Activated naive CD8-positive, alpha-beta T cell treated with anti-CD3 and anti-CD28 coated beads, Interleukin-2, amount 10 ng/mL, durations not matched to agents 7 days and 5 days (primary cell): ENCODE data around the gene SEC61A1. TPM values are rescaled to one million over a fixed set of nuclear protein-coding genes. Genes with fewer than 3 reads are reported as not detected.
A peak's percentile ranks its signal among the peaks of the same experiment; 100 is the strongest.

Experiments
- ATAC-seq: fragments of 150-1000 bp; cut with Tn5 transposase; one replicate; pipeline ENCODE4 v1.10.0; 2021; ENCODE audit warnings: low read depth, moderate library complexity
- POLR2A ChIA-PET: fragments of 350-600 bp; sonication (Branson Sonifier 250); formaldehyde crosslinking; loops from one replicate; lab custom pipeline; 2021; ENCODE audit warnings: antibody characterized with exemption; lab: Charles Lee
- DNase-seq: peaks from one replicate; pipeline ENCODE4 v3.0.0; 2021
- H3K27ac Mint-ChIP-seq: one replicate; pipeline ENCODE4 v1.8.0; 2022; ENCODE audit warnings: mild to moderate bottlenecking, mixed read lengths
- H3K27me3 Mint-ChIP-seq: one replicate; pipeline ENCODE4 v1.8.0; 2022; ENCODE audit warnings: mild to moderate bottlenecking, moderate library complexity, mixed read lengths
- H3K36me3 Mint-ChIP-seq: one replicate; pipeline ENCODE4 v1.8.0; 2021; ENCODE audit warnings: mild to moderate bottlenecking, mixed read lengths
- H3K4me1 Mint-ChIP-seq: one replicate; pipeline ENCODE4 v1.8.0; 2021; ENCODE audit warnings: mixed read lengths
- H3K4me3 Mint-ChIP-seq: one replicate; pipeline ENCODE4 v1.8.0; 2022; ENCODE audit warnings: mild to moderate bottlenecking, moderate library complexity, mixed read lengths
- H3K9me3 Mint-ChIP-seq: one replicate; pipeline ENCODE4 v1.8.0; 2021; ENCODE audit warnings: mixed read lengths
- total RNA-seq, 2 experiments: library from RNA; stranded (reverse); gene quantifications; one replicate each; pipeline ENCODE4 v1.2.3, GENCODE V29; 2021

SEC61A1 gene
- total RNA-seq, 2 experiments from 2014 or later = 119 to 126 TPM

- no peak for DNase-seq
- Mint-ChIP-seq H3K4me3 (no peak overlapping the region), H3K27ac (no peak overlapping the region), H3K36me3 (peaks cover 12% of the 10 kb centered on the region), H3K9me3 (no peaks in the 10 kb centered on the region), H3K4me1 (peaks cover 14% of the 10 kb centered on the region), H3K27me3 (no peaks in the 10 kb centered on the region)
- POLR2A ChIA-PET = no interaction called here
- no peak for ATAC-seq
Measured at GRCh38 chr3:128091586-128091985, 39.3 kb downstream of the SEC61A1 start.

- Mint-ChIP-seq H3K4me3 (peak overlapping the region; percentile 26), H3K27me3 (no peaks in the 10 kb centered on the region), H3K4me1 (peaks cover 17% of the 10 kb centered on the region), H3K9me3 (no peaks in the 10 kb centered on the region), H3K27ac (peak overlapping the region; percentile 72), H3K36me3 (peaks cover 19% of the 10 kb centered on the region)
- POLR2A ChIA-PET = interaction anchor here (0.6 to 1.9 kb wide), 3 partner anchors 29 to 523 kb away, joined by 4 to 13 read pairs (median 9); partner anchors contain the start of gene RUVBL1
- DNase-seq (no peak), ATAC-seq (peak; percentile 83)
Measured at GRCh38 chr3:128094295-128095151, 42.3 kb downstream of the SEC61A1 start.

DNA sequence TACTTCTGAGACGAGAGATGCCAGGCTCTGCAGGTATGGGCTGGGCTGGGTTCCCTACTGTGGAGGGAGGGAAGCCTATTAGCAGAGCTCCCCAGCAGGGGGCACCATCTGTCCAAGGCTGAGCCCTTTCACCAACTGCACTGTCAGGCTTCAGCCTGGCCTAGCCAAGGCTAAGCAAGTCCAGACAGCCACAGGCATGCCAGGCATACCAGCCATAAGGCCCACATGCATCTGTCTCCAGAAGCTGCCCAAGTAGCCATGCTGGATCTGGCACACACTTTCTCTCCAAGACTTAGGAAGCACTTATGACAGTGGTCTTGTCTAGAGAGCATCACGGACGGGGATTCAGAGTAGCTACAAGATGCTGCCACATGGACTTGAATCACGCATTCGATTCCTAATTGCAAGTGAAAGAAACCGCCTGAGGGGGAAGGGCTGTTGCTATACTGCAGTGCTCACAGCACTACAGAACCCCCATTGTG, 43.0 kb downstream of the SEC61A1 start:
- H3K27me3 Mint-ChIP-seq = no peaks in the 10 kb centered on the region
- POLR2A ChIA-PET = interaction anchor here (1.3 to 1.9 kb wide), 2 partner anchors 28 to 523 kb away, joined by 4 to 13 read pairs; partner anchors contain the start of gene RUVBL1
- H3K9me3 Mint-ChIP-seq = no peaks in the 10 kb centered on the region

DNA sequence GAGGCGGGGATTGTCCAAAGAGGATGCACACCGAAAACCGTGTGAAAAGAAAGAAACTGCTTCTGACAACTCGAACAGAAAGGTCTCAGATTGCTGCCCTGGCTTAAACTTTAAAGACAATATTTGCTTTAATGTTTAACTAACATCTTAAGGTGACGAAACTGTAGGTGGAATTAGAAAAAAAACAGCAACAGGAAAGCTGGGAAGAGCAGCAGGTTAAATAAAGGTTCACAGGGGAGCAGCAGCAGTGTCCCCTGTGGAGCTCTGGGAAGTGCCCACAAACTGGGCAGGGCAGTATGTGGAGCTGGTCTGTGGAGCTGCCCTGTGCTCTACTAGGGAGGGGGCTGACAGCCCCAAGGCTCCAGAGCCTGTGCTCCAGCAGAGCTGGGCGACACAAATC, 46.0 kb downstream of the SEC61A1 start:
- ATAC-seq (no peak), DNase-seq (no peak)
- Mint-ChIP-seq H3K4me3 (no peak overlapping the region), H3K36me3 (peaks cover 13% of the 10 kb centered on the region), H3K27ac (no peak overlapping the region), H3K27me3 (no peaks in the 10 kb centered on the region), H3K4me1 (peaks cover 19% of the 10 kb centered on the region), H3K9me3 (no peaks in the 10 kb centered on the region)
- POLR2A ChIA-PET = no interaction called here

More for the DNA sequence above, 43.0 kb downstream of the SEC61A1 start:
- peaks cover 19% of the 10 kb centered on the region for H3K36me3 Mint-ChIP-seq
- peaks cover 19% of the 10 kb centered on the region for H3K4me1 Mint-ChIP-seq
- H3K4me3 Mint-ChIP-seq = peak overlapping the region; percentile 26
- peak overlapping the region; percentile 72 for H3K27ac Mint-ChIP-seq
- DNase-seq (peak; percentile 83), ATAC-seq (peak; percentile 95)

- POLR2A ChIA-PET = interaction anchor here (1.5 kb wide), 1 partner anchor 23 kb away, joined by 4 read pairs; the partner anchor contains the start of gene RUVBL1
- Mint-ChIP-seq H3K4me1 (peaks cover 9% of the 10 kb centered on the region), H3K36me3 (peaks cover 15% of the 10 kb centered on the region), H3K27ac (peak overlapping the region; percentile 22), H3K27me3 (no peaks in the 10 kb centered on the region), H3K9me3 (no peaks in the 10 kb centered on the region), H3K4me3 (no peak overlapping the region)
- DNase-seq (no peak), ATAC-seq (no peak)
Measured at GRCh38 chr3:128100161-128100560, 47.9 kb downstream of the SEC61A1 start.

GRCh38 chr3:128100638-128101037, 48.4 kb downstream of the SEC61A1 start:
- Mint-ChIP-seq H3K9me3 (no peaks in the 10 kb centered on the region), H3K27me3 (no peaks in the 10 kb centered on the region), H3K27ac (no peak overlapping the region), H3K4me3 (no peak overlapping the region), H3K4me1 (peaks cover 5% of the 10 kb centered on the region), H3K36me3 (peaks cover 15% of the 10 kb centered on the region)
- DNase-seq = no peak
- ATAC-seq = no peak
- POLR2A ChIA-PET = interaction anchor here (1.2 kb wide), 1 partner anchor 23 kb away, joined by 4 read pairs; the partner anchor contains the start of gene RUVBL1

- H3K9me3 Mint-ChIP-seq = no peaks in the 10 kb centered on the region
- POLR2A ChIA-PET = no interaction called here
- H3K36me3 Mint-ChIP-seq = peaks cover 13% of the 10 kb centered on the region
- ATAC-seq = no peak
- H3K27me3 Mint-ChIP-seq = no peaks in the 10 kb centered on the region
- peaks cover 5% of the 10 kb centered on the region for H3K4me1 Mint-ChIP-seq
- DNase-seq = no peak
- no peak overlapping the region for H3K4me3 Mint-ChIP-seq
- H3K27ac Mint-ChIP-seq = no peak overlapping the region
Measured at GRCh38 chr3:128103136-128103676, 51.0 kb downstream of the SEC61A1 start.

- no peak for ATAC-seq
- Mint-ChIP-seq H3K27ac (no peak overlapping the region), H3K27me3 (no peaks in the 10 kb centered on the region), H3K9me3 (no peaks in the 10 kb centered on the region), H3K4me1 (peaks cover 16% of the 10 kb centered on the region), H3K36me3 (peaks cover 24% of the 10 kb centered on the region), H3K4me3 (no peak overlapping the region)
- no peak for DNase-seq
- POLR2A ChIA-PET = no interaction called here
Measured at GRCh38 chr3:128107834-128108233, 55.6 kb downstream of the SEC61A1 start.

GRCh38 chr3:128111147-128111546, 58.9 kb downstream of the SEC61A1 start:
- Mint-ChIP-seq H3K27me3 (no peaks in the 10 kb centered on the region), H3K4me1 (peaks cover 27% of the 10 kb centered on the region), H3K36me3 (peaks cover 38% of the 10 kb centered on the region), H3K9me3 (no peaks in the 10 kb centered on the region), H3K4me3 (no peak overlapping the region), H3K27ac (peak overlapping the region; percentile 20)
- DNase-seq (no peak), ATAC-seq (no peak)
- POLR2A ChIA-PET = no interaction called here

DNA sequence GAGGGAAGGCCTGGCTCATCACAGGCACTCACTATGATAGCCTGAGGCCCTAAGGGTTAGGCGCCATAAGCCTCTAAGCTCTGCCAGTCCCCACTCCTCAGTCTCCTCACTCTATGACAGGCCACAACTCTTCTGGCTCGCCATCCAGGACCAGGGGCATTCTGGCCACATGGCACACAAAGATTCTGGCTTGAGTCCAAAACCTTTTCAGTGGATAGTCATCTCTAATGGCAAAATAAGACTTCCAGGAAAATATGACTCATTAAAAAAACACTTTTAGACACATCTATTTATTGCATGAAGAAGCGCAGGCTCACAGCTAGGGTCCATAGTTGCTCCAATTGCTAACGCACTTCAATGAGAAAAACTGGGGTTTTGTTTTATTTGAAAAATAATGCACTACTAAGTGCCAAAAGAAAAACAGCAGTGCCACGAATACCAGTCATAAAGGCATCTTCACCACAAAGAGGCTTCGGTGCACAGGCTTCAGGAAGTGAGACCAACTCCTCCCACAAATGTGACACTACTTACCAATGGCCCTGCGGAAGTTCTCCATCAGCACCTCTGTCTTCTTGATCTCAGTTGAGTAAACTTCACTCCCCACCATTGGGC, 60.2 kb downstream of the SEC61A1 start:
- ATAC-seq (peak; percentile 97), DNase-seq (no peak)
- peak overlapping the region; percentile 94 for H3K27ac Mint-ChIP-seq
- H3K4me3 Mint-ChIP-seq = peak overlapping the region; percentile 57
- POLR2A ChIA-PET = no interaction called here
- no peaks in the 10 kb centered on the region for H3K27me3 Mint-ChIP-seq
- H3K4me1 Mint-ChIP-seq = peaks cover 27% of the 10 kb centered on the region
- peaks cover 34% of the 10 kb centered on the region for H3K36me3 Mint-ChIP-seq
- no peaks in the 10 kb centered on the region for H3K9me3 Mint-ChIP-seq

DNA sequence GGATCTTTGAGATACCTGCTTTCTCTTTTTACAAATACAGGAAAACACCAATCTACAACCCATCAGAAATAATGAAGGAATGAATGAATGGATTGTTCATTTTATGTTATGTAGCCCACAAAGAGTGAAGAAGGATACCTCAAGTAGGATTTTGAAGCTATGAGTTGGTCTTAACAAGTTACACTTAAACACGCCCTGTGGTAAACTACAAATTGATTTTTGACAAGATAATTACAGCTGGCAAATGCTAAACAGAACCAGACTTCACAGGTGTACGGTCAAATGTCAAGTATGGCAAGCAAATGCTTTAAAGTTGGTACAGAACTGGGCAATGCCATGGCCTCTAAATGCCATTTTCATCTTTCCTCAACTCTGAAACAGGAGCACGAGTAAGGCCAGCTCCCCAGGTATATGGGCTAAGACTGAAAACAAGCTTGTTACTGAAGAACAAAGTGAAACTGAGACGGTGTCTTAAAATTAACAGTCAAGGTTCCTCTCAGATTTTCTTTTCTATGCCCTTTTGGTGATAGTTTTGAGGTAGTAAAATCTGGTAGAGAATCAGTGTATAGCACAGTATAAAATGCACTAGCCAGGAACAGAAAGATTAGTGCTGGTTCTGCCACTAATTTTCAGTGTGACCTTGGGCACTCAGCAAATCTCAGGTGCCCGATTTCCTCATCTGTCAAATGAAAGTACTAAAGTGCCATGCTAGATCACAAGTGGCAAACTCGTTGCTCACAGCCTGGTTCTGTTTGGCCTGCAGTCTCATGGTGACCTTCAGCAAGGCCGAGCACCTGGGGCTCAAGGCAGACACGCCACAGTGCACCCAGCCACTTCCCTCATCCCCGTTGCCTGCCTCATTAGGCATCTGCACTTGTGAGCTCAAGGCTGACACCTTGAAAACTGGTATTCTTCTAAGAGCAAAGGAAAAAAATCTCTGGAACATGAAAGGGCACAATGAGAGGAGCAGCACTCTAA, 61.9 kb downstream of the SEC61A1 start:
- H3K36me3 Mint-ChIP-seq = peaks cover 43% of the 10 kb centered on the region
- POLR2A ChIA-PET = interaction anchor here (0.6 to 1.8 kb wide), 2 partner anchors 10 to 125 kb away, joined by 3 to 7 read pairs; partner anchors contain the start of gene RUVBL1
- no peak for DNase-seq
- no peak overlapping the region for H3K4me3 Mint-ChIP-seq
- H3K4me1 Mint-ChIP-seq = peaks cover 34% of the 10 kb centered on the region
- H3K27ac Mint-ChIP-seq = peak overlapping the region; percentile 47
- ATAC-seq = no peak
- H3K9me3 Mint-ChIP-seq = no peaks in the 10 kb centered on the region
- H3K27me3 Mint-ChIP-seq = no peaks in the 10 kb centered on the region
